Tibial nerve (tissue), 3 donors: ENCODE measurements around the gene TBC1D14.

Experiments used
- CTCF ChIP-seq, 5 experiments: fragments of 200-600 bp in 3 of 5; fragments of 450-650 bp in 2 of 5; sonication (generic) in 3 of 5; IDR thresholded peaks; one replicate each; pipeline ENCODE4 v1.5.1; 2016 to 2019; ENCODE audit warnings: antibody characterized with exemption in 5 of 5, mild to moderate bottlenecking in 3 of 5, moderate library complexity in 2 of 5
- POLR2A ChIP-seq, 2 donors: fragments of 450-650 bp; IDR thresholded peaks; one replicate each; pipeline ENCODE4 v1.6.1; 2017; ENCODE audit warnings: antibody characterized with exemption in 2 of 2, mild to moderate bottlenecking in 2 of 2, moderate library complexity in 2 of 2

GRCh38 chr4:6914448-6914847 is 4.8 kb downstream of the TBC1D14 start:
- no peak for TF ChIP-seq CTCF (IDR thresholded peaks at IDR 0.05)
- TF ChIP-seq POLR2A (IDR thresholded peaks at IDR 0.05) = no peak
